ENCODE measurements around the gene FNBP1L.

DNA sequence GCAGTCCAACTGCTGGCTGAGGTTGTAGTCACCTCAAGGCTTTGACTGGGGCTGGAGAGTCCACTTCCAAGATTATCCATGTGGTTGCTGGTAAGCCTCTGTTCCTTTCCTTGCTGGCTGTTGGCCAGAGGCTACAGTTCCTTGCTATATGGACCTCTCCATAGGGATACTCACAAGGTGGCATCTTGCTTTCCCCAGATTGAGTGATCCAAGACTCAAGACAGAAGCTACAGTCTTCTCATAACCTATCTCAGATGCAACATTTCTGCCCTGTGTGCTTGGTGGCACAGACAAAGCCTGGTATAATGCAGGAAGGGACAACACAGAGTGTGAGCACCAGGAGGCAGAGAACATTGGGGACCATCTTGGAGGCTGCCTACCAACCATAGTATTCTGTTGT lies 111.8 kb downstream of the FNBP1L start:
- TF ChIP-seq, protein P1, sequence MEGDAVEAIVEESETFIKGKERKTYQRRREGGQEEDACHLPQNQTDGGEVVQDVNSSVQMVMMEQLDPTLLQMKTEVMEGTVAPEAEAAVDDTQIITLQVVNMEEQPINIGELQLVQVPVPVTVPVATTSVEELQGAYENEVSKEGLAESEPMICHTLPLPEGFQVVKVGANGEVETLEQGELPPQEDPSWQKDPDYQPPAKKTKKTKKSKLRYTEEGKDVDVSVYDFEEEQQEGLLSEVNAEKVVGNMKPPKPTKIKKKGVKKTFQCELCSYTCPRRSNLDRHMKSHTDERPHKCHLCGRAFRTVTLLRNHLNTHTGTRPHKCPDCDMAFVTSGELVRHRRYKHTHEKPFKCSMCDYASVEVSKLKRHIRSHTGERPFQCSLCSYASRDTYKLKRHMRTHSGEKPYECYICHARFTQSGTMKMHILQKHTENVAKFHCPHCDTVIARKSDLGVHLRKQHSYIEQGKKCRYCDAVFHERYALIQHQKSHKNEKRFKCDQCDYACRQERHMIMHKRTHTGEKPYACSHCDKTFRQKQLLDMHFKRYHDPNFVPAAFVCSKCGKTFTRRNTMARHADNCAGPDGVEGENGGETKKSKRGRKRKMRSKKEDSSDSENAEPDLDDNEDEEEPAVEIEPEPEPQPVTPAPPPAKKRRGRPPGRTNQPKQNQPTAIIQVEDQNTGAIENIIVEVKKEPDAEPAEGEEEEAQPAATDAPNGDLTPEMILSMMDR (IDR thresholded peaks at IDR 0.05), result no peak
- no peak for TF ChIP-seq GABPA (IDR thresholded peaks at IDR 0.05; ENCODE audit: low read depth)
- TF ChIP-seq, protein P2, sequence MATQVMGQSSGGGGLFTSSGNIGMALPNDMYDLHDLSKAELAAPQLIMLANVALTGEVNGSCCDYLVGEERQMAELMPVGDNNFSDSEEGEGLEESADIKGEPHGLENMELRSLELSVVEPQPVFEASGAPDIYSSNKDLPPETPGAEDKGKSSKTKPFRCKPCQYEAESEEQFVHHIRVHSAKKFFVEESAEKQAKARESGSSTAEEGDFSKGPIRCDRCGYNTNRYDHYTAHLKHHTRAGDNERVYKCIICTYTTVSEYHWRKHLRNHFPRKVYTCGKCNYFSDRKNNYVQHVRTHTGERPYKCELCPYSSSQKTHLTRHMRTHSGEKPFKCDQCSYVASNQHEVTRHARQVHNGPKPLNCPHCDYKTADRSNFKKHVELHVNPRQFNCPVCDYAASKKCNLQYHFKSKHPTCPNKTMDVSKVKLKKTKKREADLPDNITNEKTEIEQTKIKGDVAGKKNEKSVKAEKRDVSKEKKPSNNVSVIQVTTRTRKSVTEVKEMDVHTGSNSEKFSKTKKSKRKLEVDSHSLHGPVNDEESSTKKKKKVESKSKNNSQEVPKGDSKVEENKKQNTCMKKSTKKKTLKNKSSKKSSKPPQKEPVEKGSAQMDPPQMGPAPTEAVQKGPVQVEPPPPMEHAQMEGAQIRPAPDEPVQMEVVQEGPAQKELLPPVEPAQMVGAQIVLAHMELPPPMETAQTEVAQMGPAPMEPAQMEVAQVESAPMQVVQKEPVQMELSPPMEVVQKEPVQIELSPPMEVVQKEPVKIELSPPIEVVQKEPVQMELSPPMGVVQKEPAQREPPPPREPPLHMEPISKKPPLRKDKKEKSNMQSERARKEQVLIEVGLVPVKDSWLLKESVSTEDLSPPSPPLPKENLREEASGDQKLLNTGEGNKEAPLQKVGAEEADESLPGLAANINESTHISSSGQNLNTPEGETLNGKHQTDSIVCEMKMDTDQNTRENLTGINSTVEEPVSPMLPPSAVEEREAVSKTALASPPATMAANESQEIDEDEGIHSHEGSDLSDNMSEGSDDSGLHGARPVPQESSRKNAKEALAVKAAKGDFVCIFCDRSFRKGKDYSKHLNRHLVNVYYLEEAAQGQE (IDR thresholded peaks at IDR 0.05; ENCODE audit: low read depth, low read length), result no peak
- 0 out of 2 replicates have a peak, but pooled peaks have one; percentile 9 for TF ChIP-seq POLR2AphosphoS5 (IDR thresholded peaks at IDR 0.05; ENCODE audit: low read depth, low read length)
- TF ChIP-seq, protein P3, sequence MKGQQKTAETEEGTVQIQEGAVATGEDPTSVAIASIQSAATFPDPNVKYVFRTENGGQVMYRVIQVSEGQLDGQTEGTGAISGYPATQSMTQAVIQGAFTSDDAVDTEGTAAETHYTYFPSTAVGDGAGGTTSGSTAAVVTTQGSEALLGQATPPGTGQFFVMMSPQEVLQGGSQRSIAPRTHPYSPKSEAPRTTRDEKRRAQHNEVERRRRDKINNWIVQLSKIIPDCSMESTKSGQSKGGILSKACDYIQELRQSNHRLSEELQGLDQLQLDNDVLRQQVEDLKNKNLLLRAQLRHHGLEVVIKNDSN (IDR thresholded peaks at IDR 0.05; ENCODE audit: borderline replicate concordance, low read depth), result no peak
- no peak for TF ChIP-seq YY1 (IDR thresholded peaks at IDR 0.05; ENCODE audit: low read depth)
- no peak for TF ChIP-seq EZH2phosphoT487 (IDR thresholded peaks at IDR 0.05; ENCODE audit: borderline replicate concordance, low read depth)
- TF ChIP-seq EP300 (IDR thresholded peaks at IDR 0.05; ENCODE audit: borderline replicate concordance in 1 of 2, low read depth in 1 of 2, low read length in 1 of 2), result no peak
- TF ChIP-seq SMC3 (IDR thresholded peaks at IDR 0.05; ENCODE audit: low read depth, low read length), result no peak

Measured in SK-N-SH (cell line).